CD4-positive, alpha-beta T cell treated with Interleukin-21 for 1 hour (primary cell): ENCODE measurements around the gene NR5A2.

Experiments
- DNase-seq: peaks from one replicate; pipeline ENCODE4 v3.0.0-alpha.2; 2020

Gene NR5A2

GRCh38 chr1:200036619-200037270 is 9.2 kb downstream of the NR5A2 start:
- DNase-seq = no peak

- no peak for DNase-seq
These were observed 10.0 kb downstream of the NR5A2 start for GRCh38 chr1:200037501-200037900.

GRCh38 chr1:200037904-200038303 is 10.4 kb downstream of the NR5A2 start:
- no peak for DNase-seq

- no peak for DNase-seq
These were observed 10.9 kb downstream of the NR5A2 start for GRCh38 chr1:200038325-200038980.

- DNase-seq = no peak
These were observed 11.7 kb downstream of the NR5A2 start for GRCh38 chr1:200038981-200039848.

GRCh38 chr1:200039849-200040474 is 12.5 kb downstream of the NR5A2 start:
- DNase-seq = no peak

GRCh38 chr1:200040481-200041138 is 13.1 kb downstream of the NR5A2 start:
- DNase-seq = no peak

GRCh38 chr1:200041337-200042118 is 14.0 kb downstream of the NR5A2 start:
- DNase-seq = no peak

- no peak for DNase-seq
These were observed 14.6 kb downstream of the NR5A2 start for GRCh38 chr1:200042119-200042551.

GRCh38 chr1:200042552-200043335 is 15.2 kb downstream of the NR5A2 start:
- no peak for DNase-seq

- DNase-seq = no peak
These were observed 15.8 kb downstream of the NR5A2 start for GRCh38 chr1:200043336-200043668.

GRCh38 chr1:200046115-200046514 is 18.6 kb downstream of the NR5A2 start:
- DNase-seq = no peak

GRCh38 chr1:200048244-200048643 is 20.7 kb downstream of the NR5A2 start:
- no peak for DNase-seq

- no peak for DNase-seq
These were observed 22.3 kb downstream of the NR5A2 start for GRCh38 chr1:200049810-200050209.

- DNase-seq = no peak
These were observed 24.1 kb downstream of the NR5A2 start for GRCh38 chr1:200051620-200052019.

GRCh38 chr1:200053091-200053490 is 25.6 kb downstream of the NR5A2 start:
- no peak for DNase-seq

- no peak for DNase-seq
These were observed 26.1 kb downstream of the NR5A2 start for GRCh38 chr1:200053646-200054045.

- DNase-seq = no peak
These were observed 30.8 kb downstream of the NR5A2 start for GRCh38 chr1:200058341-200058740.

GRCh38 chr1:200062143-200062542 is 34.6 kb downstream of the NR5A2 start:
- DNase-seq = no peak

- DNase-seq = no peak
These were observed 45.3 kb downstream of the NR5A2 start for GRCh38 chr1:200072636-200073285.

GRCh38 chr1:200073286-200073637 is 45.8 kb downstream of the NR5A2 start:
- no peak for DNase-seq
